Tibial nerve (tissue), 4 donors: ENCODE data around the gene ZBTB5. TPM values are rescaled to one million over a fixed set of nuclear protein-coding genes. Genes with fewer than 3 reads are reported as not detected.
"Not testable (repeated sequence)": the region's sequence is repeated elsewhere in the genome, so short reads cannot be mapped to it uniquely, and the experiment has no call there.

Source experiments
- DNase-seq, 2 donors: peaks; one replicate each; pipeline ENCODE4 v3.0.0-alpha.2; 2019; ENCODE audit warnings: low spot score in 2 of 2
- H3K27ac ChIP-seq, 4 donors: fragments of 200-600 bp; sonication (generic) in 3 of 4; one replicate each; pipeline ENCODE4 v1.5.1; 2017 to 2019; ENCODE audit warnings: mild to moderate bottlenecking in 1 of 4
- H3K27me3 ChIP-seq, 2 donors: fragments of 200-600 bp; sonication (generic) in 1 of 2; one replicate each; pipeline versions ENCODE4 v1.5.1 to v1.6.0; 2017 to 2019
- H3K36me3 ChIP-seq, 3 donors: fragments of 200-600 bp; sonication (generic); one replicate each; pipeline ENCODE4 v1.5.1; 2018 to 2019
- H3K4me1 ChIP-seq, 4 donors: fragments of 200-600 bp; sonication (generic) in 3 of 4; one replicate each; pipeline ENCODE4 v1.5.1; 2017 to 2019
- H3K4me3 ChIP-seq, 4 donors: fragments of 200-600 bp; sonication (generic) in 3 of 4; one replicate each; pipeline ENCODE4 v1.5.1; 2017 to 2019; ENCODE audit warnings: mild to moderate bottlenecking in 1 of 4, moderate library complexity in 1 of 4
- H3K9me3 ChIP-seq, 4 donors: fragments of 200-600 bp; sonication (generic) in 3 of 4; one replicate each; pipeline ENCODE4 v1.5.1; 2017 to 2019
- CTCF ChIP-seq, 5 experiments: fragments of 200-600 bp in 3 of 5; fragments of 450-650 bp in 2 of 5; sonication (generic) in 3 of 5; IDR thresholded peaks; one replicate each; pipeline ENCODE4 v1.5.1; 2016 to 2019; ENCODE audit warnings: antibody characterized with exemption in 5 of 5, mild to moderate bottlenecking in 3 of 5, moderate library complexity in 2 of 5
- EP300 ChIP-seq, 2 donors: sonication (generic); formaldehyde crosslinking; IDR thresholded peaks; one replicate each; pipeline ENCODE4 v1.6.1; 2017; ENCODE audit warnings: antibody characterized with exemption in 2 of 2, mild to moderate bottlenecking in 1 of 2
- POLR2A ChIP-seq, 2 donors: fragments of 450-650 bp; IDR thresholded peaks; one replicate each; pipeline ENCODE4 v1.6.1; 2017; ENCODE audit warnings: antibody characterized with exemption in 2 of 2, mild to moderate bottlenecking in 2 of 2, moderate library complexity in 2 of 2
- WGBS, 2 donors: methylation state at CpG; one replicate each; pipeline ENCODE4 v1.1.5; 2018; 5-methylcytosine and 5-hydroxymethylcytosine counted together
- total RNA-seq, 4 donors: library from RNA; depleted of rRNA; stranded (reverse); fragments of >200 nt; gene quantifications; one replicate each; pipeline ENCODE4 v1.1.0, GENCODE V29; 2016

The ZBTB5 gene
- total RNA-seq, 4 donors from 2014 or later = 9.6 to 15.1 (median 13.5) TPM

- TF ChIP-seq CTCF (IDR thresholded peaks at IDR 0.05) (no peak), EP300 (IDR thresholded peaks at IDR 0.05) (peak in 1 of 2 donors; percentile 47), POLR2A (IDR thresholded peaks at IDR 0.05) (no peak)
- Histone ChIP-seq H3K27ac (peak overlapping the region in 3 of 4 donors; percentile 63 to 89 (median 83)), H3K4me3 (peak overlapping the region; percentile 3 to 39 (median 18)), H3K9me3 (peaks cover 0 to 7% (median 0%) of the 10 kb centered on the region in 4 donors), H3K4me1 (peaks cover 0 to 12% (median 5%) of the 10 kb centered on the region in 4 donors), H3K27me3 (no peaks in the 10 kb centered on the region), H3K36me3 (no peaks in the 10 kb centered on the region)
- DNase-seq = peak in 1 of 2 donors; percentile 13
- 15 to 16% methylated on average over 7 of the region's 7 CpGs for WGBS, 2 donors
Observed at GRCh38 chr9:37471942-37472684, 6.9 kb upstream of the ZBTB5 start.

- H3K36me3 ChIP-seq = no peaks in the 10 kb centered on the region
- no peak for DNase-seq
- no peaks in the 10 kb centered on the region for H3K27me3 ChIP-seq
- H3K27ac ChIP-seq = no peak overlapping the region
- 95% methylated on average over 6 of the region's 6 CpGs for WGBS, 2 donors
- TF ChIP-seq CTCF (IDR thresholded peaks at IDR 0.05) = no peak
- H3K4me1 ChIP-seq = peaks cover 0 to 28% (median 18%) of the 10 kb centered on the region in 4 donors
- no peak overlapping the region for H3K4me3 ChIP-seq
- H3K9me3 ChIP-seq = no peaks in the 10 kb centered on the region
Observed at GRCh38 chr9:37468620-37469019, 3.4 kb upstream of the ZBTB5 start.

GRCh38 chr9:37467530-37467929 lies 2.3 kb upstream of the ZBTB5 start:
- not testable (repeated sequence) for H3K27me3 ChIP-seq, H3K27ac ChIP-seq, H3K9me3 ChIP-seq, H3K4me3 ChIP-seq, H3K36me3 ChIP-seq, DNase-seq
- peaks cover 0 to 34% (median 22%) of the 10 kb centered on the region in 4 donors for H3K4me1 ChIP-seq
- 92 to 94% methylated on average over 17 of the region's 17 CpGs for WGBS, 2 donors

- Histone ChIP-seq H3K27me3 (no peaks in the 10 kb centered on the region), H3K27ac (peak overlapping the region; percentile 97), H3K9me3 (no peaks in the 10 kb centered on the region), H3K36me3 (no peaks in the 10 kb centered on the region), H3K4me1 (peaks cover 0 to 37% (median 23%) of the 10 kb centered on the region in 4 donors), H3K4me3 (peak overlapping the region; percentile 64 to 97 (median 80))
- WGBS, 2 donors = 0 to 1% methylated on average over 44 to 47 of the region's 47 CpGs
- TF ChIP-seq POLR2A (IDR thresholded peaks at IDR 0.05) (no peak), EP300 (IDR thresholded peaks at IDR 0.05) (peak in 1 of 2 donors; percentile 6), CTCF (IDR thresholded peaks at IDR 0.05) (no peak)
- DNase-seq = peak; percentile 17 to 23
Observed at GRCh38 chr9:37466037-37466709, 923 bp upstream of the ZBTB5 start.

GRCh38 chr9:37464426-37465248 lies 613 bp downstream of the ZBTB5 start:
- WGBS, 2 donors = 0% methylated on average over 20 to 44 of the region's 47 CpGs
- H3K4me1 ChIP-seq = peaks cover 0 to 44% (median 23%) of the 10 kb centered on the region in 4 donors

More at GRCh38 chr9:37464426-37465248, 613 bp downstream of the ZBTB5 start:
- Histone ChIP-seq H3K27me3 (no peaks in the 10 kb centered on the region), H3K27ac (peak overlapping the region; percentile 96 to 97 (median 97)), H3K4me3 (peak overlapping the region; percentile 59 to 97 (median 80)), H3K36me3 (no peaks in the 10 kb centered on the region), H3K9me3 (no peaks in the 10 kb centered on the region)
- TF ChIP-seq POLR2A (IDR thresholded peaks at IDR 0.05) (peak; percentile 17 to 30), CTCF (IDR thresholded peaks at IDR 0.05) (no peak), EP300 (IDR thresholded peaks at IDR 0.05) (peak in 1 of 2 donors; percentile 6)
- peak; percentile 53 to 63 for DNase-seq
